RPMI8226 (cell line): ENCODE measurements around the gene DPP6.

Experiments
- DNase-seq: peaks from one replicate; pipeline ENCODE4 v3.0.0-alpha.2; 2015

DPP6 gene

GRCh38 chr7:154871928-154872750, 819.9 kb downstream of the DPP6 start:
- DNase-seq, result no peak

- DNase-seq, result no peak
These were observed 820.8 kb downstream of the DPP6 start for GRCh38 chr7:154872811-154873499.

- no peak for DNase-seq
These were observed 821.4 kb downstream of the DPP6 start for GRCh38 chr7:154873500-154874121.

GRCh38 chr7:154874409-154875113, 822.4 kb downstream of the DPP6 start:
- DNase-seq, result no peak

- no peak for DNase-seq
These were observed 823.1 kb downstream of the DPP6 start for GRCh38 chr7:154875297-154875696.

- no peak for DNase-seq
These were observed 824.3 kb downstream of the DPP6 start for GRCh38 chr7:154876516-154876915.

- no peak for DNase-seq
These were observed 824.8 kb downstream of the DPP6 start for GRCh38 chr7:154877031-154877430.

GRCh38 chr7:154879629-154880028, 827.4 kb downstream of the DPP6 start:
- DNase-seq, result no peak

- no peak for DNase-seq
These were observed 828.3 kb downstream of the DPP6 start for GRCh38 chr7:154880513-154880912.

- no peak for DNase-seq
These were observed 828.8 kb downstream of the DPP6 start for GRCh38 chr7:154881026-154881425.

- DNase-seq, result no peak
These were observed 829.3 kb downstream of the DPP6 start for GRCh38 chr7:154881526-154881925.

- no peak for DNase-seq
These were observed 830.8 kb downstream of the DPP6 start for GRCh38 chr7:154882931-154883474.

- DNase-seq, result no peak
These were observed 832.2 kb downstream of the DPP6 start for GRCh38 chr7:154884348-154884920.

- no peak for DNase-seq
These were observed 834.4 kb downstream of the DPP6 start for GRCh38 chr7:154886591-154886990.

GRCh38 chr7:154888690-154889089, 836.5 kb downstream of the DPP6 start:
- DNase-seq, result no peak

- DNase-seq, result peak; percentile 20
These were observed 840.3 kb downstream of the DPP6 start for GRCh38 chr7:154892459-154892858.

- DNase-seq, result no peak
These were observed 843.9 kb downstream of the DPP6 start for GRCh38 chr7:154896076-154896475.

- DNase-seq, result no peak
These were observed 847.0 kb downstream of the DPP6 start for GRCh38 chr7:154898973-154899855.

- DNase-seq, result no peak
These were observed 847.7 kb downstream of the DPP6 start for GRCh38 chr7:154899862-154900261.

GRCh38 chr7:154902600-154903082, 850.4 kb downstream of the DPP6 start:
- DNase-seq, result no peak

- DNase-seq, result no peak
These were observed 851.0 kb downstream of the DPP6 start for GRCh38 chr7:154903083-154903731.
